GM08714 (cell line): ENCODE results near the gene CCR4.
"Not testable (repeated sequence)": the region's sequence is repeated elsewhere in the genome, so short reads cannot be mapped to it uniquely, and the experiment has no call there.

ENCODE experiments used
- H3K4me3 ChIP-seq: fragments of 200-500 bp; sonication (Bioruptor generic); 2 replicates; pipeline ENCODE4 v1.5.1; 2014; ENCODE audit warnings: mild to moderate bottlenecking, low read length, inconsistent platforms
- ZNF274 ChIP-seq: IDR thresholded peaks from 2 replicates; pipeline ENCODE4 v1.6.1; 2012; ENCODE audit warnings: mild to moderate bottlenecking, low read depth, low read length

Gene CCR4

DNA sequence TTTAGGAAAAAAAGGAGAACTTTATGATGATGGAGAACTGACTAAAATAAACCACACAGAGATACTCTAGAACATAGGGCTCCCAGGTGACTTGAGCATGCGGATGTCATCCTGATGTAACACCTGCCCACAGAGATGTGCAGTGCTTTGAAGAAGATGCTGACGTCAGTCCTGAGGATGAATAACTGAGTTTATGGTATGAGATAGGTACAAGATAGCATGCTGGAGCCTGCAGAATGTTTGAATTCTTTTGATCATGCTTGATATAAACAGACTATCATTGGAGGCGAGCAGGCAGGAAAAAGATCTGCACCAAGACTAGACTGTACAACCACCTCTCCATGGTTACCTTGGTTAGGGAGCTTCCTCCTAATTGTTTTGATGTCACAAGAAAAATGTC, 12.4 kb downstream of the CCR4 start:
- no peak overlapping the region for H3K4me3 ChIP-seq
- no peak for TF ChIP-seq ZNF274

GRCh38 chr3:32964781-32965180, 13.3 kb downstream of the CCR4 start:
- not testable (repeated sequence) for H3K4me3 ChIP-seq

GRCh38 chr3:32965617-32966213, 14.3 kb downstream of the CCR4 start:
- not testable (repeated sequence) for H3K4me3 ChIP-seq

- not testable (repeated sequence) for H3K4me3 ChIP-seq
Measured at GRCh38 chr3:32966627-32967026, 15.2 kb downstream of the CCR4 start.

GRCh38 chr3:32968166-32968919, 16.9 kb downstream of the CCR4 start:
- H3K4me3 ChIP-seq: no peak overlapping the region
- no peak for TF ChIP-seq ZNF274

DNA sequence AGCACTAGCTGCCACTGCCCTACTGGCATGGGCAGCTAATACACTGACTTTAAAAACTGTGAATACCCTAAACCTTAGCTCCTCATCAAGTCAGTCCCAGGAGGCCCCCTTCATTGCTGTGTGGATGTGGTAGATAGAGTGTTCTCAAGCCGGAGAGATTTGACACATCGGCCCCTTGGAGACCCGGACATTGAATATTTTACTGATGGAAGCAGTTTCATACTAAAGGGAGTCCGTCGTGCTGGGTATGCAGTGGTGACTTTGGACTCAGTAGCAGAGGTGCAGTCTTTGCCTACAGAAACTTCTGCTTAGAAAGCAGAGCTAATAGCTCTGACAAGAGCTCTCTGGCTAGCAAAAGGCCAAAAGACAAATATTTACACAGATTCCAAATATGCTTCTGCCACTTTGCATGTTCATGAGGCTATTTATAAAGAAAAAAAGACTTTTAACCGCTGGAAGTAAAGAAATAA, 17.5 kb downstream of the CCR4 start:
- no peak for TF ChIP-seq ZNF274
- no peak overlapping the region for H3K4me3 ChIP-seq

- no peak overlapping the region for H3K4me3 ChIP-seq
- TF ChIP-seq ZNF274: no peak
Measured at GRCh38 chr3:32969656-32970055, 18.2 kb downstream of the CCR4 start.

DNA sequence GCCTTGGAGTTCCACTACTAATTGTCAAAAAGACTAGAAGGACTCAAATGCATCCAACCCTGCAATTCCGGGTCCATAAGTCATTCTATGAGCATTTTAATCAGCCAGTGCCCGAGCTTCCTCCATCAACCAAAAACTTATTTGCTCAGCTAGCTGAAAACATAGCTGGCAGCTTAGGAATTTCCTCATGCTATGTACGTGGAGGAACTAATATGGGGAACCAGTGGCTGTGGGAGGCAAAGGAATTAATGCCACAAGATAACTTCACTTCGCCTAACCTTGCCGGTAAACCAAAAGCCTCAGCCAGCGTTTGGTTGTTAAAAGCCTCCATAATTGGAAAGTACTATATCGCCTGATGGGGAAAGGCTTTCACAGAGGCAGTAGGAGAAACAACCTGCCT, 19.8 kb downstream of the CCR4 start:
- not testable (repeated sequence) for H3K4me3 ChIP-seq

- TF ChIP-seq ZNF274: no peak
- no peak overlapping the region for H3K4me3 ChIP-seq
Measured at GRCh38 chr3:32972482-32973146, 21.2 kb downstream of the CCR4 start.

GRCh38 chr3:32973982-32974381, 22.5 kb downstream of the CCR4 start:
- no peak for TF ChIP-seq ZNF274
- H3K4me3 ChIP-seq: no peak overlapping the region

DNA sequence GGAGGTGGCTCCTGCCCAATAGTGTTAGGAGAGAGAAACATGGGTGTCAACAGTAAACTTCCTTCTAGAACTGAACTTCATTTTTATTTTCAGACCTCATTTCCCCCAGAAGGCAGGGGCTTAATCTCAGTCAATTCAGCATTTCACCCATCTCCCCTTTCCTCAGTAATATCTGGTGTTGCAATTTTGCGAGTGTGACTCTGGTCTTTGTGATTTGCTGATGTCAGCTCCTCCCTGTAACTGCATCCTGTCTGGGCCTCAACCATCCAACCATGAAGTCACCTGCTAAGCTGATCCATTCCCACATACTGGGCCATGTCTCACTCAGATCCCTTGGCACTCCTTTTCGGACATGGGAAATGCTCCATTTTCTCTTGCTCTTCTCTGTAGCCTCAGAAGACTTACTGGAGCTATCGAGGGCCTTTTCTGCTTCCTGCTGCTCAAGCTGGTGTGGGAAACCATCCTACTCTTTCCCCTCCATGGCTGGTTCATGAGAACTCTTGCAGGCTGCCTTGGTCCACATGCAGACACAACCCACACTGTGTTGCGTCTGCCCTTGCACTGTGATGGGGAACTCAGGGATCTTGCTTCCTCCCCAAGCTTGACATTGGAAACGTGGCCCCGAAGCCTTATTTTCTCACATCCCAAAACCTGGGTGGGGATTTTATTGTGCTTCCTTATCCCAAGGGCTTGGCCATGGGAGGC, 24.6 kb downstream of the CCR4 start:
- no peak for TF ChIP-seq ZNF274
- H3K4me3 ChIP-seq: no peak overlapping the region

DNA sequence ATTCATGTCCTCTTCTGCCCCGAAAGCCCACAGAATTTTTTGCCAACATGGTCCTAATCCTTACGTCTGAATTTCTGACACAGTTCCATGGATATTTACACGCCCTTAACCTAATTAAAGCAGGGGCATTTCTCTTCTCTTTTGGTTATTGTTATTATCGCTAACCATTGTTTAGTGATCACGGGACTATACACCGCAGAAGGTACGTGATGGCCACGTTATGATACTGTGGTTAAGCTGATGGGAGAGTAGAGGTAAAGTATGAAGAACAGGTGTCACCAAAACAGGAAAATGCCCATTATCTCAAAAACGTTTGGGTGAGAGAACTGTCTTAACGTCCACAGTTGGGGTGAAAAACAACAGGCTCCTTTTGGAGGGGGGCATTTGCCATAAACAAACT, 26.4 kb downstream of the CCR4 start:
- TF ChIP-seq ZNF274: no peak
- H3K4me3 ChIP-seq: no peak overlapping the region

- no peak for TF ChIP-seq ZNF274
- no peak overlapping the region for H3K4me3 ChIP-seq
Measured at GRCh38 chr3:32978331-32978730, 26.9 kb downstream of the CCR4 start.

- no peak for TF ChIP-seq ZNF274
- H3K4me3 ChIP-seq: no peak overlapping the region
Measured at GRCh38 chr3:32983124-32983523, 31.7 kb downstream of the CCR4 start.

DNA sequence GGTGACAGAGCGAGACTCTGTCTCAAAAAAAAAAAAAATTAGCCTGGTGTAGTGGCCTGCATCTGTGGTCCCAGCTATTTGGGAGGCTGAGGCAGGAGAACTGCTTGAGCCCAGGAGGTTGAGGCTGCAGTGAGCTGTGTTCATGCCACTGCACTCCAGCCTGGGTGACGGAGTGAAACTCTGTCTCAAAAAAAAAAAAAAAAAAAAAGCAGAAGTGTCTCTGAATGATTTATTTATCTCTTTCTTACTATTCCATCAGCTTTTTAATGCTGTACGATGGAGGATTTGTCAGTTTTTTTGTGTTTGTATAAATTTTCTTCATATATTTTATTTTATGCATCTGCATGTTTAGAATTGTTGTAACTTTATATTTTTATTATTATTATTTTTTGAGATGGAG, 33.5 kb downstream of the CCR4 start:
- not testable (repeated sequence) for H3K4me3 ChIP-seq
